Erythroblast (primary cell): Measurements from ENCODE around the gene ATF7IP.
A peak's percentile ranks its signal among the peaks of the same experiment; 100 is the strongest.
"Not testable (repeated sequence)": the region's sequence is repeated elsewhere in the genome, so short reads cannot be mapped to it uniquely, and the experiment has no call there.

Experiments
- DNase-seq, 2 experiments: peaks; one replicate each; lab custom pipeline; 2025; lab: John Stamatoyannopoulos, UW
- GATA1 ChIP-seq: IDR thresholded peaks from 2 replicates; pipeline ENCODE4 v1.6.1; 2011; ENCODE audit warnings: low read depth, mild to moderate bottlenecking, control low read depth, low read length, moderate library complexity
- POLR2A ChIP-seq: IDR thresholded peaks from 2 replicates; pipeline ENCODE4 v1.6.1; 2011; ENCODE audit warnings: mild to moderate bottlenecking, low read length

ATF7IP gene

GRCh38 chr12:14390870-14391530 is 25.5 kb downstream of the ATF7IP start:
- TF ChIP-seq POLR2A (no peak), GATA1 (no peak)
- DNase-seq, result no peak

GRCh38 chr12:14393751-14394150 is 28.3 kb downstream of the ATF7IP start:
- peak; percentile 46 to 64 for DNase-seq
- TF ChIP-seq POLR2A (no peak), GATA1 (no peak)

GRCh38 chr12:14394317-14395073 is 29.0 kb downstream of the ATF7IP start:
- TF ChIP-seq GATA1 (no peak), POLR2A (peak; percentile 71)
- DNase-seq, result peak; percentile 90 to 92

DNA sequence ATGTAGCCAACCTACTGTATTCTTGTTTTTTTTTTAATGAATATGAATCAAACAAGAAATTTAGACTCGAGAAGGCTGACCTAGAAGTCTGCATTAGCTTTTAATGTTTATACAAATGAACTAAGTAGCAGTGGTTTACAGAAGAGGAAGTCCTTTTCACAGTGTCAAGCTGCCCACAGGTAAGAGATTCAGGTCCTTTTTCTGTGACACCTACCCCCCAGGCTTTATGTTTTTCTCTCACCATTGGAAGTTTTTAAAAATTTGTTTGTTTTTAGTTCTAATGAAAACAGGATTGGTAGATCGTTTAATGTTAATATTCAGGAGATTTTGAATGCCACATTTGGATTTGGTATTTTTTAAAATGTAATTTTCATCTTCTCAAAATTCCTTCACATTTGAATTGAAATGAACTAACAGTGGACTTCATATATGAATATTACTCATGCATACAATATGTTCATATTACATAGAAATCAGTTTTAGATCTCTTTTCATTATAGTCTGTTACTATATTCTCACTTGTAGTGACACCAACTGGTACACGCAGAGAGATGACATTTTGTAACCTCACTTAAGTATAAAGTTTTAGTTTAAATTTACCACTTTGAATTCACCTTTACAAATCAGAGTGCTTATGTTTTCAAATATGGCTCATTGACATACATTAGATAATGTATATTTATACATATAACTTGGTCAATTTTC is 29.7 kb downstream of the ATF7IP start:
- no peak for TF ChIP-seq POLR2A
- TF ChIP-seq GATA1, result no peak

DNA sequence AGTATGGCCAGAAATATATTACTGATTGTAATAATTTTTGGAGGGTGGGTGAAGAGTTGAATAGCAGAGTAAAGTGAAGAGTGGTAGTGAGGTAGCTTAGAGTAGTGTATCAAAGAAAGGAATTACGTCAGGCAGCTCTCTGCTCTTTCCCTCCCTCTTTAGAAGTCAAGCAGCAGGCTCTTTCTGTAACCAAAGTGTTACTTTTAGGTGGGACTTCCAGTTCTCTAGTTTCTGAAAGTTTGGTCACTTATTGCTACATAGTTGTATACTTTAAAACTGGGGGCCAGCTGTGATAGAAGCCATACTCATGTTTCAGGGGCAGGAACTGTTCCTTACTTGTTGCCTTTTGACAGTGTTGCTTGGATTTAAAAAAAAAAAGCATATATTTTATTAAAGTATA is 30.6 kb downstream of the ATF7IP start:
- no peak for TF ChIP-seq GATA1
- no peak for TF ChIP-seq POLR2A
- DNase-seq, result no peak

More for the DNA sequence above, 29.7 kb downstream of the ATF7IP start:
- peak in 1 of 2 experiments; percentile 29 for DNase-seq

GRCh38 chr12:14399871-14400270 is 34.4 kb downstream of the ATF7IP start:
- TF ChIP-seq POLR2A (no peak), GATA1 (no peak)
- DNase-seq, result no peak

GRCh38 chr12:14400599-14400998 is 35.1 kb downstream of the ATF7IP start:
- no peak for DNase-seq
- TF ChIP-seq GATA1, result no peak
- no peak for TF ChIP-seq POLR2A

- DNase-seq, result not testable (repeated sequence)
These were observed 35.8 kb downstream of the ATF7IP start for GRCh38 chr12:14401267-14401666.

GRCh38 chr12:14402697-14403096 is 37.2 kb downstream of the ATF7IP start:
- no peak for DNase-seq
- TF ChIP-seq GATA1 (no peak), POLR2A (no peak)

- TF ChIP-seq GATA1 (no peak), POLR2A (no peak)
- no peak for DNase-seq
These were observed 37.8 kb downstream of the ATF7IP start for GRCh38 chr12:14403293-14403692.

DNA sequence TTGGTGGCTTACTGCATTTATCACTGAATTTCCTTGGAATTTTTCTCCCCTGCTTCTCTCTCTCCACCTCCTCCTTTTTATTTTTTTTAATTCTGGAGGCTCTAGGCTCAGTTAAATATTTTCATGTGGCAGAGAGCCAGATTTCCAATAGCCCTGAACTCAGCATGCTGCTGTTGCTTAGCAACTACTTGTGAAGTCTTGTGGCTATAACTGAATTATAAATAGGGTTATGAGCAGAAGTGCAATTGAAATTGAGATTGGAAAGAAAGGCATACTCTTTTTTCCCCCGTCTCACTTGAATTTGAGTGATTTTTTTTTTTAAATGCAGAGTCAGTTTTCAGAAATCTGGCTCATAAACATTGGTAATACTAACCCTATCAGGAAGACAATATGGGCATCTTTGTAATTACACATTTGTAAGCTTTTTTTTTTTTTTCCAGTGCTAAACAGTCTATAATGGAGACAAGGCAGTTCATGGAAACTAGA is 38.3 kb downstream of the ATF7IP start:
- TF ChIP-seq GATA1, result no peak
- no peak for TF ChIP-seq POLR2A
- DNase-seq, result peak; percentile 45 to 51

DNA sequence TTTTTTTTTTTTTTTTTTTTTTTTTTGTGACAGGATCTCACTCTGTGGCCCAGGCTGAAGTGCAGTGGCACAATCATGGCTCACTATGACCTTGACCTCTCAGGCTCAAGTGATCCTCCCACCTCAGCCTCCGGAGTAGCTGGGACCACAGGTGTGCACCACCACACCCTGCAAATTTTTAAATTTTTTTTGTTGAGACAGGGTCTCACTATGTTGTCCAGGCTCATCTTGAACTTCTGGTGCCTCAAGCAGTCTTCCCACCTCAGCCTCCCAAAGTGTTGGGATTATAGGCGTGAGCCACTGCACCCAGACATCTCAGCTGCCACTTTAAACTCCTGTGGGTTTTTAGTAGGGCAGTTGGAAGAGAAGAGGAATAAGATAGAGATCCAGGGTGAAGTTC is 39.9 kb downstream of the ATF7IP start:
- DNase-seq, result not testable (repeated sequence)

DNA sequence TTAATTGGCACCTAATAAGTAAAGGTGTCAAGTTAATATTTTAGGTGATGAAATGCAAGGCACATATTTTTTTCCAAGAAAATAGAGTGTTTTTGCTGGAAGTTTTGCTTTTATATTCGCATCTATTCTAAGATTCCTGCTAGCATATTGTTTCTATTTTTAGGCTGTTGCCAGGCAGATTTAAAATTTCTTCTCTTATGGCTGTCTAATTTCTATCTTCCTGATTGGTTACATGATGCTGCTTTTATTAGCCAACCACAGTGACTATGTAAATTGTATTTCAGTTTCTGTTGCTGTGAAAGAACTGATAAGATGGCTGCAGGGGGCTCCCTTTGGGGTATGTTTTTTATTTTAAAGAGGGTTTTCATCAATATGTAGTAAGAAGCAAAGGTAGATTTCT is 42.7 kb downstream of the ATF7IP start:
- peak; percentile 85 to 90 for DNase-seq

GRCh38 chr12:14410177-14410576 is 44.7 kb downstream of the ATF7IP start:
- no peak for DNase-seq
- no peak for TF ChIP-seq POLR2A
- TF ChIP-seq GATA1, result no peak

More for the DNA sequence above, 42.7 kb downstream of the ATF7IP start:
- TF ChIP-seq GATA1 (no peak), POLR2A (no peak)
